ENCODE data around the gene VCAM1.
"Not testable (repeated sequence)": the region's sequence is repeated elsewhere in the genome, so short reads cannot be mapped to it uniquely, and the experiment has no call there.

VCAM1 gene

GRCh38 chr1:100719490-100719889 lies at the start of gene VCAM1:
Gene VCAM1, plus strand, starts transcription at chr1:100719742. Its CDS starts 119 bp downstream, at chr1:100719861.
- no peak for DNase-seq

GRCh38 chr1:100670083-100670482 lies 49.5 kb upstream of the VCAM1 start:
- DNase-seq: no peak

- DNase-seq: no peak
Measured at GRCh38 chr1:100671601-100672000, 47.9 kb upstream of the VCAM1 start.

DNA sequence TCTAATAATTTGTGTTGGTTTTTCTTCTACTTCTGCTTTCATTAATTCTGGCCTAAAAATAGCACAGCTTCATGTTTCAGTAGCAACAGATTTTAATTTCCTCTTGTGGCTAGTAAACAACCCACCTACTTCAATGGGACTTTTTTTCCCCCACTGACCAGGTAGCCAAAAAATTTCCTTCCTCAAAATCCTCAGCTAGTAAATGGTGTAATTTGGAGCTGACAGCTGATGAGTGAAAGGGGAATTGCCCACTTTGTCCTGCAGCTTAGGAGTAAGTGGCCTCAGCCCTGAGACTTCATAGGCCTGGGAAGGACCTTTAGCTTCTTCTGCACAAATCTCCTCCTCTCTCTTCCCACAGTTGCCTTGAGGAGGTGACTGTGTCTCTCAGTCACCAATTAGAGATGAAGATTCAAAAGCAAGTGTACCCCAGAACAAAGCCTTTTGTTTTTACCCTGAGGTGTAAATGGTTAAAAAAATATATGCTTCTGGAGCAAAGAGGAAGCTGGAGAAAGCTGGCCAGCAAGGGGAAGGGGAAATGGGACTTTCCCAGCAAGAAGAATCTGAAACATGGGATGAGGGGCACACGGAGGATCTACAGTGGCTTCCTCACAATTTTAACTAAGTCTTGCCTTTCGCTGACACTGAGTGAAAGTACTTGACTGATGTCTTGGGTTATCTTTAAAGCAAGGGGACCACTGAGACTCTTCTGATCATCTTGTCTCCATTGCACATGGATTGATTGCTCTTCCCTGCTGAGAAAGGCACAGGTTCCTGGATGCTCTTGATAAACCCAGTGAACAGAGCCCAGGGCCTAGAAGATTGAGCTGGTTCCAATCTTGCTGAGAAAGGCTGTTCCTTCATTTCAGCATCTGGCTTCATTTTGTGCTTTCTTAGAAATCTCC lies 35.8 kb upstream of the VCAM1 start:
- no peak for DNase-seq

DNA sequence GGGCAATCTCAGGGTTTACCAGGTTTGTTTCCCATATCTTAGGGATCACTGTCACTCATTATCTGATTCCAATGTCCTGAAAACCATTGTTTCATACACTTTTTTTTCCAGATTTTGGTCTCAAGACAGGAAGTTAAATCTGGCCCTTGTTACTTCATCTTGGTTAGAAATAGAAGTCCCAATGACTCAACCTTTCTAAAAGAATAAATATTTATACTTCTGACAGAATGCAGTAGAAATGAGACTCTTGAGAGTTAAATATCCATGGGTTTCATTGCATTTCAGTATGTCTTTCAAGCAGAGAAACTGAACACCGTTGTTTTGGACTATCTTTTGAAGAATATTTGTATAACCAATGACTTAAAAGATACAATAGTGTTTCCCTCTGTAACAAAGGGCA lies 19.8 kb upstream of the VCAM1 start:
- no peak for DNase-seq

DNA sequence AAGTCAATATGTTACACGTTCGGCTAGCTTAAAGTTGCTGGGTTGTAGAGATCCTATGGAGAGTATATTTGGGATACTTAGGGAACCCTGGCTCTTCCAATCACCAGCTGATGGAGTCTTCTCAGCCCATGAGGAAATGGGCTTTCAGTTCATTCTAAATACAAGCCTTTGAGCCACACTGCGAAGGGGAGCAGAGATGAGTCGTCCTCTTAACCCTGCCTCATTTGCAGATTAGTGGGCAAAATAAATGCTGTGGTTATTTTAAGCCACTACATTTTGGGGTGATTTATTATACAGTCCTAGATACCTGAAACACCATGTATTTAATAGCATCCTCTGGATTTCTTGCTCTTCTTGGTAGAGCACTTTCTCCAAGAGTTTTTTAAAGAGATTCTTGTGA lies 19.0 kb upstream of the VCAM1 start:
- DNase-seq: no peak

DNA sequence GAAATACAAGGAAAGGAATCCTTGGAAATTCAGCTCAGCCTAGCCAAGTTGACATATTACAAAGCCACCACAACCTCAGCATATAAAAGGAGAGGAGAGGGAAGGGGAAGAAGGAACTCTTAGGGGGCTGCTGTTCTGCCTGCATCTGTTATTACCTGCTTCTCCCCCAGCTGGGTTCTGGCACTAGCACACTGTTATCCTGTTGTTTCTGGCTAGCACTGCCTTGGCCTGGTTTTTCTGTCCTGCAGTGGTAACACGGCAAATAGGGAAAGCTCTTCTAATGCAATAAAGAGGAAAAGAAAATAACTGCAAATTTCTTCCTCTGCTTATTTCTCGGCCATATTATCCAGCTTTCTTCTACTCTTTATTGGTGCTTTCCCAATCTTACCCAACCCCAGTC lies 16.5 kb upstream of the VCAM1 start:
- DNase-seq: no peak

DNA sequence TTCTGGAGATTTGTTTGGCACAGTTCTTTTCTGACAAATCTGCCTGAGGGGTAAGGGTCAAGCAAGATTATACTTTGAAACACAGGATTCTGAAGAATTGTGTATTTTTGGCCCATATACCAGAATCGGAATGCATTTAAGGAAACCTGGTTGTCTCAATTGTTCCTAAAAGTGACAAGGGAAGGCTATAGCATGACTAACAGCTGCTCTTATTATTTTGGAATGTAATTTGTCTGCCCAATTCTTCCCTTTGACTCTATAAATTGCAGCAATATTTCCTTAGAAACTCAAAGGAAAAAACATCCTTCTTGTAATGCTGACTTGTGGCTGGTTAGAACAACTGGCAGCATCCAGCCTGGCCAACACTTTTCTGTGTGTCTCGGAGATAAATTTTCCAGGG lies 15.8 kb upstream of the VCAM1 start:
- DNase-seq: no peak

- DNase-seq: no peak
Measured at GRCh38 chr1:100704473-100704872, 15.1 kb upstream of the VCAM1 start.

GRCh38 chr1:100706296-100706695 lies 13.2 kb upstream of the VCAM1 start:
- DNase-seq: no peak

DNA sequence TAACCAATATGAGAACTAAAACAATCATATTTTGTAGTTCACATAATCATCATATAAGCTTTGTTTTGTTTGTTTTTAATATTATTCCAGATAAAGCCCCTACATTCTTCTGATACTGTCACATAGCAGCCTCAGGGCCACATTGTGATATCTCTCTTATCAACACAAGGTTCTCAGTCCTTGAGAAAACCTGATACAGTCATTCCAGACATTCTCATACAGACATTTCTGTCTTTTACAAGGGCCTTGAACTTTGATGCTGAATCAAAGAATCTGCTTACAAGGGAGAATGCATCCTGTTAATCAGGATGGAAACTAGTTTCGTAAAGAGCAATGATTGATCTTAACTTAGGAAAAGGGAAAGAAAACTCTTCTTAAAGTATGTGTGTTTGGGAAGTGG lies 12.7 kb upstream of the VCAM1 start:
- no peak for DNase-seq

DNA sequence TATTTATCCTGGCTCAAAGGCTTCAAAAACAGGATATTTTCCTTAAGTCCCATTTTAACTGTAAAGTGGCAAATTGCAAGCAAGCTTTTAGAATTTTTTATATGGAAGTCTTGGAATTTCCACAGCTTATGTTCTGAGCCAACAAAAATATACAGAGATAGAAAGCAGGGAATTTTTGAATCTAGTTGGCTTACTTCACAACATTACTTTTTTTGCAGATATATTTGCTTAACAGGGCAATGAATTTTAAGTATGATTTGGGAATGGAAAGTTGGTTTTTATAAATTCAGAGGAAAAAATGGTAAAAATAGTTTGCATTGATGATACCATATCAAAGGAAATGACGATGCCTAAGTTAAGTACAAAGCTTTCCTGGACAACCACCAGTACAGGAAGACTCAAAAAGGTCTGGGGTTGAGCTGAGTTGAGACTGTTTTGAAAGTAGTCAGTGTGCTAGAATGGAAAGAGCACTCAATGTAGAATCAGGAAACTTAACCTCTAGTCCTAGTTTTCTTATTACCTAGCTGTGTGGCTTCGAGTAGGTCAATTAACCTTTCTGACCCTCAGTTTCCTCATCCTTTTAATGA lies 11.0 kb upstream of the VCAM1 start:
- no peak for DNase-seq

DNA sequence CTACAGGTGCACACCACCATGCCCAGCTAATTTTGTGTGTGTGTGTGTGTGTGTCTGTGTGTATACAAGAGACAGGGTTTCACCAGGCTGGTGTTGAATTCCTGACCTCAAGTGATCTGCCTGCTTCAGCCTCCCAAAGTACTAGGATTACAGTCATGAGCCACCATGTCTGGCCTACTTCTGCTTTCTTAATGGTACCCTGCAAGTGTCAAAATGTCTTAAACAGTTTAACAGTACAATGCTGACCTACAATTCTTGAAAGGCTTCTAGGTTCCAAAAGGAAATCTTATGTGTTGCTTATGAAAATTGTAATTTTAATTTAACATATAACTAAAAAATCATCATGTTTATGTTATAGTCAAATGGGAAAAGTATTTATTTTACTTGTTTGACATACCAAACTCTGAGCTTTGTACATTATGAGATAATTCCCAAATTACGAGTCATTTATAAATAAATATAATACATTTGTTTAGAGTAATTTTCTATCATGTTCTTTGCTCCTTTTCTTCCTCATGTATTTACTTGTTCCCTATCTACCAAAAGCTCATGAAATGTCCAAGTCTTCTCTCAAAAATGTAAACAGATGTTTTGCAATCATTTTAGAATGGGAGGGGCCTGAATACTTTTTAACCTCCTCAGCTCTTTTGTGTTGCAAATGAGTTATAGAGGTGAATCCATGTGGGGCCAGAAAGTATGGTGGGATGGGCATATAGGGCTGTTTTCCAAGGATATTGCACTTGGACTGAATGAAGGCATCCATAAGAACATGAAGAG lies 8.4 kb upstream of the VCAM1 start:
- no peak for DNase-seq

DNA sequence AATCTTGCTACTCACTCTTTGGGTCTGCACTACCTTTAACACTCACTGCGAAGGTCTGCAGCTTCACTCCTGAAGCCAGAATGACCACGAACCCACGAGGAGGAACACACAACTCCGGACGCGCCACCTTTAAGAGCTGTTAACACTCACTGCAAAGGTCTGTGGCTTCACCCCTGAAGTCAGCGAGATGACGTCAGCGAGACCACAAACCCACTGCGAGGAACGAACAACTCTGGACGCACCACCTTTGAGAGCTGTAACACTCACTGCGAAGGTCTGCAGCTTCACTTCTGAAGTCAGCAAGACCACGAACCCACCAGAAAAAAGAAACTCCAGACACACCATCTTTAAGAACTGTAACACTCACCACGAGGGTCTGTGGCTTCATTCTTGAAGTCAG lies 6.5 kb upstream of the VCAM1 start:
- DNase-seq: not testable (repeated sequence)

- no peak for DNase-seq
Measured at GRCh38 chr1:100713626-100714025, 5.9 kb upstream of the VCAM1 start.

- DNase-seq: no peak
Measured at GRCh38 chr1:100714599-100714998, 4.9 kb upstream of the VCAM1 start.

GRCh38 chr1:100717218-100717617 lies 2.3 kb upstream of the VCAM1 start:
- DNase-seq: no peak

- no peak for DNase-seq
Measured at GRCh38 chr1:100718581-100718980, 961 bp upstream of the VCAM1 start.

- no peak for DNase-seq
Measured at GRCh38 chr1:100720101-100720500, 559 bp downstream of the VCAM1 start.

DNA sequence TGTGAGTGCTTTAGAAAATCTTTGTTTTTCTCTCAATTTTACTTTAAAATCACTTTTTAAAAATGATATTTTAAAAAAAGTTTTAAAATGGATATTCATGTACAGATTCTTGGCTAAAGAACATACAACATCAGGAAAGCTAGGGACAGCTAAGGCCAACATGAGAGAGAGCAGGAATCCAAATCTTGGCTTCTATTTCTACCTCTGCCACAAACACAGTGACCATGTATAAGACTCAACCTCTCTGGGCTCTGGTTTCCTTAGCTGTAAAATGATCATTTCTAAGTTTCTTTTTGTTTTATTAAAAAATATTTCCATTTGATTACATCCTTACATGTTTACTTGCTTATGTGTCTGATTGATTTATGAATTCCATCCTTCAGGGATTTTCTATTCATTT lies 1.2 kb downstream of the VCAM1 start:
- no peak for DNase-seq

GRCh38 chr1:100721526-100722207 lies 2.1 kb downstream of the VCAM1 start:
- DNase-seq: peak; percentile 19

DNA sequence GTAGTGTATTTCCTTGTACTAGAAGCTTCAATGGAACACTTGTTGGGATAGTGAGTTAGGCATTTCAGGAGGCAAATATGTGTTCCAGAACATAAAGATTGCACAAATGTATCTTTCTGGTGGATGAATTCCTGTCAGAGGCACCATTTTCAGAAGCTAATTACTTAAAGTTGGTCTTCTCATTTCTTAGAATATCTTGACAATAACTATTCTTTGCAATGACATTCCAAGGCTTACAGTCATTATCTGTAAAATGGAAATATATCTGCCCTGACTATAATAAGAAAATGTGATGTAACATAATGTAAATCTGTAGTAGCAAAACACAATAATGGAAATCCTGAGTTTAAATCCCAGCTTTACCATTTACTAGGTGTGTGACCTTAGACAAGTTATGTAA lies 2.7 kb downstream of the VCAM1 start:
- no peak for DNase-seq

- no peak for DNase-seq
Measured at GRCh38 chr1:100724281-100724680, 4.7 kb downstream of the VCAM1 start.

All from NCI-H69 (cell line).